GM21390 (cell line): Measurements from ENCODE around the gene ATOH8.

ENCODE experiments used
- ATAC-seq: cut with Tn5 transposase; IDR thresholded peaks from one replicate; pipeline ENCODE4 v1.9.1; 2021; ENCODE audit not compliant: unreplicated experiment

The ATOH8 gene

DNA sequence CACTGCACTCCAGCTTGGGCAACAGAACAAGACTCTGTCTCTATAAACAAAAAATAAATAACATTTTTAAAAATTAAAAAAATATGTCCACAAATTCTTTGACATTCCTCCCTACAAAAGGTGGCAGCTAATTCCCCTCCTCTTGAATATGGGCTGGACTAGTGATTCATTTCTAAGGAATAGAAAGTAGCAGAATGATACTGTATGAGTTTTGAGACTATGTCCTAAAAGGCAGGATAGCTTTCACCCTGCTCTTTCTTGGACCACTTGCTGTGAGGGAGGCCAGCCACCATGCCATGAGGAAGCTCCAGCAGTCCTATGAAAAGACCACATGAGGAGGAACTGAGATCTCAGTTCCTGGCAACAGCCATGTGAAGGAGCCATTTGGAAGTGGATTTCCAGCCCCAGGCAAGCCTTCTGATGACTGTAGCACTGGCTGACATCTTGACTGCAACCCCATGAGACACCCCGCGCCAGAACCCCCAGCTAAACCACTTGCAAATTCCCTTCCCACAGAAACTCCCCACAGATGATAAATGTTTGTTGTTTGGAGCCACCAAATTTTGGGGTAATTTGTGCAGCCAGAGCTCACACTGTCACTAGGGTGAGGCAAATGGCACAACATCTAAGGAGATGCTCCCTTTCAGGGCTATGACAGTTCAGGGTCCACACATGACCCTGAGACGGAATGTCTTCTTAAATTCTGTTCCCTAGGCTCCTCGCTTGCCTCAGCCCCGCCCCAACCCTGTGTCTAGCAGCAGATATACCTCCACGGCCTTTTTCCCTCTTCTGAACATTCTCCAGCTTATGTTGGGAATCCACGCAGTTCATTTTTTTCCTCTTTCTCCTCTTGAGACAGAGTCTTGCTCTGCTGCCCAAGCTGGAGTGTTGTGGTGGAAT lies 17.1 kb upstream of the ATOH8 start:
- no peak for ATAC-seq

DNA sequence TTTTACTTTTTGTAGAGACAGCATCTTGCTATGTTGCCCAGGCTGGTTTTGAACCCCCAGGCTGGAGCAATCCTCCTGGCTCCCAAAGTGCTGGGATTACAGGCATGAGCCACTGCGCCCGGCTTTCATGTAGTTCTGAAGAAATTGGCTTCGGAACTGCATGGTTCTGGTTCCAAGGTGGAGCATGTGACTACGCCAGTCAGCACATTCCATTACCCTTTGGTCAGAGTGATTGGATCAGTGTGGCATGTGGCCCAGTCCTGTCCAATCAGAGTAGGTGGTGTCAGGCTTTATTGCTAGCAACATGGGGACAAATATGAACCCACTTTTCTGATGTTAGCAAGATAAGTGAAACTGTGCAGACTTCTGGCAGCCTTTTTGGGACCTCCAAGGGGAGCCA lies 16.3 kb upstream of the ATOH8 start:
- no peak for ATAC-seq

DNA sequence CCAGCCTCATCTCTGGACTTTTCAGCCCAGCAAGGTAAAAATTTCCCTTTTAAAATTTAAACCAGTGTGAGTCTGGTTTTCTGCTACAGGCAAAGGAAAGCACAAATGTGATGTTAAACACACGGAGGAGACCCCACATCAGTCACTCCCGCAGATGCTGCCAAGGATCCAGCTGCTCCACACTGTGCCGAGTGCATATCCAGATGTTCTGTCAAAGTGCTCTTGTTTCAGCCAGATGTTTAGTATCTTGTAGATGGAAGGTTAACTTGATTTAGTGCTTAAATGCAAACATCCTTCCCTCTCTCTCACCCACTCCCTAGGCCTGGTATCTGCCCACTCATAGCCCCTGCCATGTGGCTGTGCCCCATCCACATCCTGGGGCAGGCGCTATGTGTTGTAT lies 15.8 kb upstream of the ATOH8 start:
- ATAC-seq: no peak

DNA sequence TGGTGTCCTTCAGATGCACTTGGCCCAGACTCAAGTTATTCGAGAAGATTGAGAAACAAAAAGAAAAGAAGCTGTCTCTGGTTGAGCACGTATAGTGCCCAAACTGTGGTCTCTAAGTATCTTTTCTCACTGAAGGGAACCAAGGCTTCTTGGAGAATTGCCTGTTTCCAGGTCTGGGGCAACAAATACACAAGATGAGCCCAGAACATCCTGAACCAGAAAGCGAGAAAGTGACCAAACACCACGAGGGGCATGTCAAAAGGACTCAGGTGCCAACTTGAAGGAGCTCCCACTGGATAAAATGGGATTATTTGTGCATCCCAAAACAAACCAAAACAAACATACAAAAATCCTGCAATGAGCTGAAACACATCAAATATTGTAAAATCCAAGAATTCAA lies 13.6 kb upstream of the ATOH8 start:
- no peak for ATAC-seq

DNA sequence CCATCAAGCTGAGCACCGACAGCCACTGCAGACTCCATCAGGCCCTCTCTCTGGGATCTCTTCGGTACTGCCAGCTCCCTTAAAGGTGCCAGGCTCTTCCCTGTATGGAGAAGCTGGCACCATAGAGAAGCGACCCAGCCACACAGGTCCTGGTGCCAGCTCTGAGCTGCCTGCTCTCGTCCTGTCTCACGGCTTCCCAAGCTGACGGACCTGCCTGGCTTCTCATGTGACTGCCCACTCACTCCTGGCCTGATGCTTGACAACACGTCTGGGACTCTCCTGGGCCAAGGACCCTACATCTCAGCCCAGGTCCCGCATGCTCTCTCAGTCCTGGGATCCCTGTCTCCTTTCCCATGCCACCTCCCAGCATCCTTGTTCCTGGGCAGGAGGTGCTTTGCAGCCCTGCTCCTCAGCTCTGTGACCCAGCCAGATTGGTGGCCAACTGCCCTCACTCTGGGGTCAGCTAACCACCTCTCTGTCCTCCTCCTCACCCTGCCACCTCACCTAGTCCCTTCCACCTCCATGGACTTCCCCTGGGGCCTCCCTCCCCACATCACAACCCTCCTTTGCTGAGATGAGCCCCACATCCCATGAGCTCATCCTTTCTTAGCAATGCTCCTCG lies 12.5 kb upstream of the ATOH8 start:
- no peak for ATAC-seq

DNA sequence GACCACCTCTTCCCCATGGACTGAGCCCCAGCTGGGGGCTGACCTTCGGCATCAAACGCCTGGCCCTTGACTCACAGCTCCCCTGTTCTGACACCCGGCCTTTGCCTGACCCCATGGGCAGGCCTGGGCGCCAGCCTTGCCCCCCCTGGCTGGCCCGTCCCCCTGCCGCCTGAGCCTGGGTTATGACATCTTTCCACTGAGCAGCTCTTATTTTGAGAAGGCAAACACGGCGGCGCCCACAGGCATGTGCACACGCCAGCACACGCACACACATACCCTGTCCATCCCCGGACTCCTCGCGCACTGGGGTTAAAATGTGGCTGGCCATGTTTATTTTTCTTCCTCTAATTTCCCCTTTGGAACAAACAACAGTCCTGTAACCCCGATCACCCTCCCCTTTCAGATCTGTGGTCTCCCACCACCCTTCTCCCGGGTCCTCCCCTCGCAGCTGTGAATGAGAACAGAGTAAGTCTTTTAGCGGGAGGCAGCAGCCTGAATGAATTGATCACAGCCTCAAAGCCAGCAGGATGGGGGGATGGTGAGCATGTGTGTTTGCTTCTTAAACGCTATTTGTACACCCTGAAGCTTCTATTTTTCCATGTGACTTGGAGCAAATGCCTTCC lies 11.8 kb upstream of the ATOH8 start:
- no peak for ATAC-seq

DNA sequence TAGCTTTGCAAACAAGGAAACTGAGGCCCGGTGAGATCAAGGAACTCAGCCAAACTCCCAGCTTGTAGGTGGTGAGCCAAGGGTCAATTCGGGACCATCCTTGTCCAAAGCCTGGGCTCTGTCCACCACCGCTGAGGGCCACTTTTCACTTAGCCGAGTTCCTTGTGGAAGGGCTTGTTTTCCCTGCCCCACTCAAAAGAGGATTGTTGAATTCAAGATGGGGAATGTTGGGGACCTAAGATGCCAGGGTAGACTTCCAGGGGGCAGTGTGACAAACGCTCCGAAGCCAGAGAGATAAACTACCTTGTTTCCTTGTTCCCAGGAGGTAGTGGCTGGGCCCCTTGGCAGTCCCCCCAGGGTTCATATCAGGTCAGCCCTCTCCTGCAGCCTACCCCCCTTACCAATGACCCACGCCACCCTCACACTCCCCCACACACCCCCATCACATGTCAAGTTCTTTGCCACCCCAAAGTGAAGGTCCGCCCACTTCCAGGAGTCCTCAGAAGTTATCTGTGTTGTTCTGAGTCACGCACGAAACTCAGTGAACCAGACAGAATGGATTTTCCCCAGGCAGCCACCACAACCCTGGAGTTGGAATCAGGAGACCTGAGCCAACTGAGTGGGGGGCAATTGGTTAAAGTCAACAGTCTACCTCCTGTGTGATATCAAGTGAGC lies 10.3 kb upstream of the ATOH8 start:
- ATAC-seq: no peak

DNA sequence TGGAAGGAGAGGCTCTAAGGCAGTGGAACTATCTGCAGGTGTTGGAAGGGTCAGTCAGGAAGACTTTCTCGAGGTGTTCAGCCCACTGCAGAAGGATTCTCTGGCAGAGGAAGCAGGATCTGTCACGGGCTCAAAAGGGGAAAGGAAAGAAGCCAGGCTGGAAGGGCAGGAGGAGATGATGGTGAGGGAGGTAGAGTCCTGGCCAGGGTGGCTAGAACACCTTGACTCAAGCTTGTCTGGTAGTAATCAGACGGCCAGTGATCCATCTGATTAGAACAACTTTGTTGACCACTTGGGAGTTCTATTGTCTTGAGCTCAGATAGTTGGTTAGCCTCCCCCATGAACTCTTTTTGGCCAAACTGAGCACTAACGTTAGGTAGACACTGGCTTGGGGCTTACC lies 9.7 kb upstream of the ATOH8 start:
- ATAC-seq: no peak

DNA sequence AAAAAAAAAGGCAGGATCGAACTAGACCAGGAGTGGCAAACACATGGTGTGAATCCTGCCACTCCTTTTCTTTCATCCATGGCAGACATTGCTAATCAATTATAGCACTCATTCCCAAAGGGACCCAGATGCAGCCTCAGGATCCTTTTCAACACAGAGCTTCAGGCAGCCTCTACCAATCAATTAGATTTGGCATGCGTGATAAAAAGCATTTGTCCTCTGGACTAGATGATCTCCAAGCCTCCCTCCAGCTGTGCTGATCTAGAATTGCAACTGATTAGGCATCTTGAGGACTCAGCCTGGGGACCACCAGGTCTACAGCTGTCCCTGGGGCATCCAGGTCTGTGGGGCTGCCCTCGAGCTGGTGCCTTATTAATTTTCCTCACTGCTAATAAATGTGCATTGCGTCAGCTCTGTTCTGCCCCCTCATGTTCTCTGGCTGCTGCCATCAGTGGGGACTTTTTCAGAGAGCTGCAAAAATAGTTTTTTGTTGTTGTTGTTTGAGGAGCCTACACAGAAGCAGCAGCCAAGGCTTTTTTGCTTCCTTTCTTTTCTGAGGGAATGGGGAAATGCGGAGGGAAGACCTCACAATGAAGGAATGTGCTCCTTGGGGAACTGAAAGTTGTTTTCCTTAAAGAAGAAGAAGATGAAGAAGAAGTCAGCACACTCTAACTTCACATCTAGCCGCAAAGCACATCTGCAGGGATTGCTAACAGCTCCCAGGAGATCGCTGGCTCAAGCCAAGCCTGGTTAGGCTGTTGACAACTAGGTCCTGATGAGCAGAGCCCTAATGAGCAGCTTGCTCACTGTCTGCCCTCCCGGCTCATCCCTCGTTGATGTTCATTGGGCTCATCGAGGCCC lies 8.8 kb upstream of the ATOH8 start:
- ATAC-seq: no peak

DNA sequence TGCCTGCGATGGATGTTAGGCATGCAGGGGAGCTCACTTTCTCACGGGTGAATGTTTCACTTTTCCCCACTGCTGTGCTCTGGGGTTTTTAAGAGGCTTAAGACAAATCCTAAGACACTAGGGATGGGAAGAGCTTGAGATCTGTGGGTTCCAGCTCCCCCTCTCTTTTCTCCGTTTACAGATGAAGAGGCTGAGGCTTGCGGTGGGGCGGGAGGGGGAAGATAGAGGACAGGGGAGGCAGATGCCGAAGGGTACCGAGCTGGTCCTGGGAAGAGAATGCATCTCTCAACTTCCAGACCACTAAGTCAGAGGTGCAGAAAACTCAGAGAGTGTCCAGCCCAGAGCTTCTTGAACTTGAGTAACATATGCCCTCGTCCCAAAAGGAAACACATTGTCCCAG lies 8.2 kb upstream of the ATOH8 start:
- no peak for ATAC-seq

DNA sequence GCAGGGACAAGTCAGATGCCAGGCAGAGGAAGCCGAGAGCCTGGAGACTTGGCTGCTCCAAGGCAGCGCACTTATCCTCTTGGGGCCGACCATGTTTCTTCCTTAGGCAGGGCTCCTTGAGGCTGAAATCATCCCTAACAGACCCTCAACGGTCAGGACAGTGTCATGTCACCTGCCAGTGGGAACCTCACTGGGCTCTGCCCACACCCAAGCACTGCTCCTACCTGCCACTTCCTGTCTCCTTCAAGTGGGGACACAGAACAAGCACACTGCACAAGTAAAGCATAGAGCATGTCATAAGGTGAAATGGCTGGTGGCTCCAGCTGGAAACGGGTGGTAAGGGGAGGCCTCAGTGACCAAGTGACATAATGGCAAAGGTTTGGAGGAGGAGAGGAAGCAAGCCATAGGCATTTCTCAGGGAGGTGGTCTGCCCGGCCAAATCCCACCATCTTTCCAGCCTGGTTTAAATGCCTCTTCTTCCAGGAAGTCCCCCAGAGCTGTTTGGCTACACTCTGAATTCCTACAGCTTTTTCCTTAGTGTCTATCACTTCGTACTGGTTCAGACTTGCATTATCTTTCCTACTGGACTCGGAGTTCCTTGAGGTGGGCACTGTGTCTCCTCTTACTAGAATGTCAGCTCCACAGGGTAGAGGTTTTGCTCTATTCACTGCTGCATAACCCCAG lies 7.3 kb upstream of the ATOH8 start:
- no peak for ATAC-seq

DNA sequence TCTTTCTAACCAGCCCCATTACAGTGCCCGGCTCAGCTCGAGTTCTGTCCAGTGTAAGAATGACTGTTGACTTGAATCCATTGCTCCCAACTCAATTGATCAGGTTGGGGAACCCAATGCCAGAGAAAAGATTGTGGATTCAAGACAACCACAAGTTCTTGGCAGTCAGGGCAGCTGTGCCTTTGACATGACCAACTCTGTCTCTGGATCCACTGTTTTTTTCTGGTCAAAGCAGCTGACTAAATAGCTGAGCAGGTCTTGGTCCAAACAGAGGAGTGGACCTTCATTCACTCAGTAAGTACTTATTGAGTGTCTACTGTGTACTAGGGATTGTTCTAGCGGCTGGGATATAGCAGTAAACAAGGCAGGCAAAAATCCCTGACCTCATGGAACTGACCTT lies 6.3 kb upstream of the ATOH8 start:
- ATAC-seq: no peak

DNA sequence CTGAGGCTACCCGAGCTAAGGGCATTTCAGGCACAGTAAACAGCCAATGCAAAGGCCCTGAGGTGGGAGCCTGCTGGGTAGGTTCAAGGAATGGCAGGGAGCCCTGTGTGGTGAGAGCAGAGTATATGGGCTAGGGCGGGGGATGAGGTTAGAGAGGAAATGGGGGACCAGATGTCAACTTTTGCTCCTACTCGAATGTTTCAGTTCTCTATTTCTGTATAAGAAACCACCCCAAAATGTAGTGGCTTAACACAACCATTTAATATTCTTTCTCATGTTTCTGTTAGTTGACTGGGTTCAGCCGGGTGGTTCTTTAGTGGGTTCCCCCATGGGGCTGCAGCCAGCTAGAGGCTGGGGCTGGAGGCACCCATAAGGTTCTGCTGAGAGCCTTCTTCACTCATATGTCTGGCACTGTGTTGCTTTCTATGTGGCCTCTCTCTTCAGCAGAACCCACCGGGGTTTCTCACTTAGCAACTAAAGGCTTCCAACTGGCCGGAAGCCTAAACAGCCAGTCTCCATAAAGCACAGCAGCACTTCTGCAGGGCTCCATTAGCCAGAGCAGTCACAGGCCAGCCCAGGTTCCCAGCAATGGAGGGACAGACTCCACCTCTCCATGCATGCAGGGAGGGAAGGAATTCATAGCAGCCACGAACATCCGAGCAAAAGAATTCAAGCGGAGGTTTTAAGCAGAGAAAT lies 5.6 kb upstream of the ATOH8 start:
- ATAC-seq: peak; percentile 78

DNA sequence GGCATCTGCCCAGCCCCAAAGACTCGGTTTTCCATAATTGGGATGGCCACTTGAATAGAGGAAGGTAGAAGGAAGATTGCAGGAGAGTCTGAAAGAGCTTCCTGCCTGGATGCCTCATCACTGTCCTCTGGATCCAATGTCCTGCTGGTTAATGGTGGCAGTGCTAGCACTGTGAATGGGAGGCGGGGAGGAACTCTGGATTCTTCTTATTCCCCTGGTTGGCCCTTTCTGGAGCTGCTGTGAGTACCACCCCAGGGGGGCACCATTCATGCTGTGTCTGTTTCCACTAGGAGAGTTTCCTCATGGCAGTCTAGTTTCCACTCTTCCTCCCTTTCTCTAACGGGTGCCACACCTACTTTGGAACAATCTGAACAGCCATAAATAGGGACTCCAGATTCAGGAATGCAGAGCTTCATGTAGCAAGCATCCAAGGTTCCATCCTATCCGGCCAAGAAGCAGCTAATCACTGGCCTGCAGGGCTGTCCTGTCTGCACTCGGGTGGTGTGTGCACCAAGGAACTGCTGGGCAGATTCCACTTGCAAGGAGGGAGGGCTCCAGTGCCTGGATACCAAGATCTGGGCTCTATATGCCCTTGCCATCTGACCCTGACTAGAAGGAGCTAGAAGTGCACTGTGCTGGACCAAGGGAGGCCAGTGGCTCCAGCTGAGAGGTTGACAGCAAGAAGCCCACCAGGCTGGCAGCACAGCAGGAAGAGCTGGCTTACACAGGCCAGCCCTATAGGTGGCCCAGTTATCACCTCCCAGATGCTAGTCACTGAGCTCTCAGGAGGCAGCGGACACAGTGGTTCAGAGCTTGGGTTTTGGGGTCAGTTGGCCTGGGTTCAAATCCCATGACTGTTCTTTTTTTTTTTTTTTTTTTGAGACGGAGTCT lies 4.6 kb upstream of the ATOH8 start:
- no peak for ATAC-seq

DNA sequence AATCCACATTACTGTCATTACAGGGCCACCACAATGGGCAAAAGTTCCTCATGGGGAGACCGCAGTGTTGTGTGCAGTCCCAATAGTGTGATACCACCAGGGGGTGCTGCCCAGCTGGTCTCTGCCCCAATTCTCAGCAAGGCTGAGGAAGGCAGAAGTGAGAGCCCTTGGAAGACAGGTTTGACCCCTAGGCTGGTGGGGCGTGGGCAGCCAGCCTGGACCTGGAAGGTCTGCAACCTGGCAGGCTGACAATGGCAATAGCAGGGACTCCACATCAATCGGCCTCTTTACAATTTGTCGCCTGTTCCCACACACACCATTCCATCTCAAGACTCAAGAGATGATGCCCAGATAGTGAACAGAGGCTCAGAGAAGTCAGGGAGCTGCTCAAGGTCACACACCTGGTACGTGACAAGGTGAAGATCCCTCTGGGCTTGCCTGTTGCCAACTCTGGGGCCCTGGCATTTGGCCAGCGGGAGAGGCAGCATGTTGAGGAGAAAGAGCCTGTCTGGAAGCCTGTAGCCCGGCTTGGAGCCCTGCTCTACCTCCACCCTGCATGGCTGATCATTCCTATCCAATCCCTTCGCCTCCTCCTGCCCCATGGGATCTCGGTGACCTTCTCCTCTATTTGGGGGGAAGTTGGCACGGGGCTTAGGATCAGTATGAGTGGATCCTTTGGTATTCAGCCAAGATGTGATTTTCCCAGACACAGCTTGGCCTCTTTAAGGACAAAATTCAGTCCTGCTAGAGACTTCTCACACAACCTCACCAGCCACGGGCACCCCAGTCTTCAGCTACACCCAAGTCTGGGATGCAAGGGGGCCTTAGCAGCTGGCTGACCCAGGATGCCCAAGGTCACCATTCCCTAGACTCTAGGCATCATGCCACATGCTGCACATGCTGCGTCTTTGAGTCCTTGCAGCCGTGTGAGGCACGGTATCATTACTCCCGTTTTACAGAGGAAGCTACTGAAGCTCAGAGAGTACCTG lies 2.9 kb upstream of the ATOH8 start:
- no peak for ATAC-seq

DNA sequence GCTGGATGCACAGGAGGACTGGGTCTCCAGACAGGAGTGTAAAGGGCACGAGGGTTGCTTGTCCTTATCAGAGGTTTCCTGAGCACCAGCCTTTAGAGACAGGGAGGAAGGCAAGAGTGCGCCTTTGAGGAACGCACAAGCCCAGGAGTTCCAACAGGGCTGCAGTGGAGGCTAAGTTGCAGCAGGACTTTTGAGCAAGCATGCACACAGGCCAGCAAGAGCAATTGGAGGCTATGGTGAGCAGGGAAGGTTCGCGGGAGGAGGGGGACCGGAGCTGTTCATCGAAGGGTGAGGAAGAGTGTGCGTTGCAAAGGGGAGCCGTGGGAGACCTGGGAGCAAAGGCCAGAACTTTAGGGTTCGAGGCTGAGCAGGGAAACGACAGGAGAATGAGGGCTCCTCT lies 2.2 kb upstream of the ATOH8 start:
- ATAC-seq: no peak

DNA sequence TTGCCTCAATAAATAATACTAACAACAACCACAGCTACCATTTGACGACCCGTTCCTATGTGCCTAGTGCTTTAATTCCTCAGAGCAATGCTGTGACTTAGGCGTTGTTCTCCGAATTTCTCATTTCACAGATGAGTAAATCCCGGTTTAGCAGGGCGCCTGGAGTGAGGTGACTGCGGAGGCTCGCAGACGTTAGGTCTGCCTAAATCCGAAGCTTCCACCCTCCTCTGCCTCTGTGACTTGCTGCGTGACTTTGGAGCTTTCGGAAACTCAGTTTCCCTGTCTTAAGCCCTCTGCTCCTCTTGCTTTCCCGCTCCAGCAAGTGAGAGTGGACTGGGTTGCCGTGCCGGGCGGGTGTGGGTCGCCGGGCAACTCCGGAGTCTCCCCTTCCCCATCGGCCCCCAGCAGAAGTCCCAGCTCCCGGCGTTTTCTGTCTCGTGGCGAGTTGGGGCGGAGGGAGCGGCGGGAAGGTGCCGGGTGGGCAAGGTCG lies 711 bp upstream of the ATOH8 start:
- no peak for ATAC-seq
